Measurements from ENCODE around the gene CYP51A1.
A peak's percentile ranks its signal among the peaks of the same experiment; 100 is the strongest.

- TF ChIP-seq, protein P1, sequence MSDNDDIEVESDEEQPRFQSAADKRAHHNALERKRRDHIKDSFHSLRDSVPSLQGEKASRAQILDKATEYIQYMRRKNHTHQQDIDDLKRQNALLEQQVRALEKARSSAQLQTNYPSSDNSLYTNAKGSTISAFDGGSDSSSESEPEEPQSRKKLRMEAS (IDR thresholded peaks at IDR 0.05): no peak
- TF ChIP-seq RAD21 (IDR thresholded peaks at IDR 0.05; ENCODE audit: low read depth): peak; percentile 63; the same call in 1 of the 2 replicates
- TF ChIP-seq TCF12 (IDR thresholded peaks at IDR 0.05; ENCODE audit: low read depth): no peak
- TF ChIP-seq YY1 (IDR thresholded peaks at IDR 0.05; ENCODE audit: low read depth): no peak
- TF ChIP-seq, protein P2, sequence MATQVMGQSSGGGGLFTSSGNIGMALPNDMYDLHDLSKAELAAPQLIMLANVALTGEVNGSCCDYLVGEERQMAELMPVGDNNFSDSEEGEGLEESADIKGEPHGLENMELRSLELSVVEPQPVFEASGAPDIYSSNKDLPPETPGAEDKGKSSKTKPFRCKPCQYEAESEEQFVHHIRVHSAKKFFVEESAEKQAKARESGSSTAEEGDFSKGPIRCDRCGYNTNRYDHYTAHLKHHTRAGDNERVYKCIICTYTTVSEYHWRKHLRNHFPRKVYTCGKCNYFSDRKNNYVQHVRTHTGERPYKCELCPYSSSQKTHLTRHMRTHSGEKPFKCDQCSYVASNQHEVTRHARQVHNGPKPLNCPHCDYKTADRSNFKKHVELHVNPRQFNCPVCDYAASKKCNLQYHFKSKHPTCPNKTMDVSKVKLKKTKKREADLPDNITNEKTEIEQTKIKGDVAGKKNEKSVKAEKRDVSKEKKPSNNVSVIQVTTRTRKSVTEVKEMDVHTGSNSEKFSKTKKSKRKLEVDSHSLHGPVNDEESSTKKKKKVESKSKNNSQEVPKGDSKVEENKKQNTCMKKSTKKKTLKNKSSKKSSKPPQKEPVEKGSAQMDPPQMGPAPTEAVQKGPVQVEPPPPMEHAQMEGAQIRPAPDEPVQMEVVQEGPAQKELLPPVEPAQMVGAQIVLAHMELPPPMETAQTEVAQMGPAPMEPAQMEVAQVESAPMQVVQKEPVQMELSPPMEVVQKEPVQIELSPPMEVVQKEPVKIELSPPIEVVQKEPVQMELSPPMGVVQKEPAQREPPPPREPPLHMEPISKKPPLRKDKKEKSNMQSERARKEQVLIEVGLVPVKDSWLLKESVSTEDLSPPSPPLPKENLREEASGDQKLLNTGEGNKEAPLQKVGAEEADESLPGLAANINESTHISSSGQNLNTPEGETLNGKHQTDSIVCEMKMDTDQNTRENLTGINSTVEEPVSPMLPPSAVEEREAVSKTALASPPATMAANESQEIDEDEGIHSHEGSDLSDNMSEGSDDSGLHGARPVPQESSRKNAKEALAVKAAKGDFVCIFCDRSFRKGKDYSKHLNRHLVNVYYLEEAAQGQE (IDR thresholded peaks at IDR 0.05; ENCODE audit: low read depth): no peak
- TF ChIP-seq, protein P3, sequence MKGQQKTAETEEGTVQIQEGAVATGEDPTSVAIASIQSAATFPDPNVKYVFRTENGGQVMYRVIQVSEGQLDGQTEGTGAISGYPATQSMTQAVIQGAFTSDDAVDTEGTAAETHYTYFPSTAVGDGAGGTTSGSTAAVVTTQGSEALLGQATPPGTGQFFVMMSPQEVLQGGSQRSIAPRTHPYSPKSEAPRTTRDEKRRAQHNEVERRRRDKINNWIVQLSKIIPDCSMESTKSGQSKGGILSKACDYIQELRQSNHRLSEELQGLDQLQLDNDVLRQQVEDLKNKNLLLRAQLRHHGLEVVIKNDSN (IDR thresholded peaks at IDR 0.05): no peak
- no peak for TF ChIP-seq EP300 (IDR thresholded peaks at IDR 0.05; ENCODE audit: borderline replicate concordance)
- TF ChIP-seq FOXM1 (IDR thresholded peaks at IDR 0.05; ENCODE audit: borderline replicate concordance, low read depth): no peak
- no peak for TF ChIP-seq ZBTB7A (IDR thresholded peaks at IDR 0.05; ENCODE audit: low read depth)
Measured at GRCh38 chr7:92178928-92179924, 44.9 kb upstream of the CYP51A1 start, which contains the start of gene LRRD1.

Data from Ishikawa (cell line).